Cortex of kidney (tissue), 1 donor: ENCODE measurements around the gene MT1G.
A peak's percentile ranks its signal among the peaks of the same experiment; 100 is the strongest.
"Not testable (repeated sequence)": the region's sequence is repeated elsewhere in the genome, so short reads cannot be mapped to it uniquely, and the experiment has no call there.

ENCODE experiments used
- DNase-seq: peaks from one replicate; lab custom pipeline; 2025; lab: John Stamatoyannopoulos, UW

The MT1G gene

GRCh38 chr16:56665286-56666261 lies 2.3 kb downstream of the MT1G start:
- not testable (repeated sequence) for DNase-seq

GRCh38 chr16:56664506-56664905 lies 3.4 kb downstream of the MT1G start:
- DNase-seq = no peak

GRCh38 chr16:56662357-56663354 lies 5.2 kb downstream of the MT1G start:
- DNase-seq = no peak

DNA sequence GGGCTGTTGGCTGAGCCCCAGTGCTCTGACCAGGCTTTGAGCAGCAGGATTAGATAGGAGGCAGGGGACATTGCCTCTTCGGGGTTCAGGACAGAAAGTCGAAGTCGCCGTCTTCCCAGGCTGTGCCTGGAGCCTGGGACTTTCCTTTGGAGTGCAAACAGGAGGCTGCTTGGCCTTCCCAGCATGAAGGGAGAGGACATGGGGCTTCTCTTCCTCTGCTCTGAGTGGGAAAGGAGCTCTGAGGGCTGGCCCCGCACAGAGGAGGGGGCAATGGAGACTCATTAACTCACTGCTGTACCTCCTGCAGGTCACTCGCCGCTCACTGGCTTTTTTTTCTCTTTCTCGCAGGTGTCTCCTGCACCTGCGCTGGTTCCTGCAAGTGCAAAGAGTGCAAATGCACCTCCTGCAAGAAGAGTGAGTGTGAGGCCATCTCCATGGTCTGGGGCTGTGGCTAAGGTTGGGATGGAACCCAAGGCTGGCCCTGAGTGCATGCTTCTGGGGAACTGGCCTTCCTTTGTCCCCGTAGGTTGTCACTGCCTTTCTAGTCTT lies 9.5 kb downstream of the MT1G start:
- DNase-seq = no peak

DNA sequence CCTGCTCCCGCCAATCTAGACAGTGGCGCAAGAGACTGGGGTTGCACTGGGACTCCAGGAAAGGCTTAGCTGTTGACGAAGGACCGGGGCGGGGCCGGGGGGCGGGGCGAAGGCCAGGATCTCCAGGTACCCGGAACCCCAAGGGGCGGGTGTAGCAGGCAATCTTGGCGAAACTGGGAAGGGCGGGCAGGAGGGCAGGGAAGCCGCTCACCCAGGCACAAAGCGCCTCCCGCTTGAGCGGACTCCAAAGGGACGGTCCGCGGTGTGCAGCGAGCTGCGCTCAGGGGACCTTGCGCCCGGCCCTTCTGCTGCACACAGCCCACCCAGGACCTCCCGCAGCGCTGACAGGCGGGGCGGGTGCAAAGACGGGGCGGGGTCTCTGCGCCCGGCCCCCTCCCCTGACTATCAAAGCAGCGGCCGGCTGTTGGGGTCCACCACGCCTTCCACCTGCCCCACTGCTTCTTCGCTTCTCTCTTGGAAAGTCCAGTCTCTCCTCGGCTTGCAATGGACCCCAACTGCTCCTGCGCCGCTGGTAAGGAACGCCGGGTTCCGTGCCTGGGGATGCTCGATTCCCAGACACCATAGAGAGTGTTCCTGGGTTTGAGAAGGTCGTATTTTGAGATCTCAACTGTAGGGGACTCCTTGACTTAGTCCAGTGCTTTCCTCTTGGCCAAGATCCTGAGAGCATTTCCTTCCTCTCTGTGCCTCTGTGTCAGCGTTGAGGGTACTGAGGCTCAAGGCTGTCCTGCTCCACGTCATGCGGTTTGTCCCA lies 10.1 kb downstream of the MT1G start, which contains the start of gene MT1F:
Gene MT1F, plus strand, starts transcription at position 405 of the 772 bp plus-strand sequence. Its CDS starts 100 bp downstream, at position 505.
- DNase-seq = peak; percentile 25

DNA sequence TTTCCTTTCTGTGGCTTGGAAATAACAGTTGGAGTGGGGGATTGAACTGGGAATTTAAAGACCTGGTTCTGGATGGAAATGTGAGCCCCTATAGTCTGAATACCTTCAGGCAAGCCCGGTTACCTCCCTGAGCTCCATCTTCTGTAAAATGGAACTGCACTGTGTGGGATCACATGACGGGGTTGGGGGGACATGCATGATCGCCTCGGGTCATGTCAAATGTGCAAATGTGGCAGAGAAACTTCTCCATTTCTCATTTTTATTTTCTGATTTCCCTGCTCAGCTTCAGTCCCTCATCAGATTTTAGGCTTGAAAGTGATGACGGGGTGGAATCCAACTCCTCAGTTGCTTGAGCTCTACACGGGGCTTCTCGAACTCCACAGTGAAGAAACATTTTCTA lies 14.6 kb downstream of the MT1G start:
- no peak for DNase-seq

DNA sequence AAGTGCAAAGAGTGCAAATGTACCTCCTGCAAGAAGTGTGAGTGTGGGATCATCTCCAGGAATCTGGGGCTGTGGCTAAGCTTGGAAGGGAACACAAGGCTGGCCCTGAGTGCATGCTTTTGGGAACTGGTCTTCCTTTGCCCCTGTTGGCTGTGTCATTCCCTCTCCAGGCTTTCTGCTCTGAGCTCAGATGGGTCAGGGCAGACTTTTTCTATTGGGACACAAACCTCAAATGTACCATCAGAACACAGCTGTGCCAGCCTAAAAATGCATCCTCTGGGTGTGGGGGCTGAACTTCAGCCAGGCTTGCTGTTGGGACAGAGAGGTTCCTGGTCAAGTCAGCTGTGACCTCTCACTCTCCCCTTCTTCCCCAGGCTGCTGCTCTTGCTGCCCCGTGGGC lies 15.3 kb downstream of the MT1G start:
- DNase-seq = no peak

- DNase-seq = no peak
Observed at GRCh38 chr16:56651586-56651985, 16.3 kb downstream of the MT1G start, which contains the start of gene MT1B. TSS of gene MT1B (plus strand) at chr16:56651886. CDS start at chr16:56651954, 68 bp downstream.

GRCh38 chr16:56649820-56650219 lies 18.0 kb downstream of the MT1G start:
- DNase-seq = no peak

GRCh38 chr16:56649271-56649670 lies 18.6 kb downstream of the MT1G start:
- DNase-seq = no peak

DNA sequence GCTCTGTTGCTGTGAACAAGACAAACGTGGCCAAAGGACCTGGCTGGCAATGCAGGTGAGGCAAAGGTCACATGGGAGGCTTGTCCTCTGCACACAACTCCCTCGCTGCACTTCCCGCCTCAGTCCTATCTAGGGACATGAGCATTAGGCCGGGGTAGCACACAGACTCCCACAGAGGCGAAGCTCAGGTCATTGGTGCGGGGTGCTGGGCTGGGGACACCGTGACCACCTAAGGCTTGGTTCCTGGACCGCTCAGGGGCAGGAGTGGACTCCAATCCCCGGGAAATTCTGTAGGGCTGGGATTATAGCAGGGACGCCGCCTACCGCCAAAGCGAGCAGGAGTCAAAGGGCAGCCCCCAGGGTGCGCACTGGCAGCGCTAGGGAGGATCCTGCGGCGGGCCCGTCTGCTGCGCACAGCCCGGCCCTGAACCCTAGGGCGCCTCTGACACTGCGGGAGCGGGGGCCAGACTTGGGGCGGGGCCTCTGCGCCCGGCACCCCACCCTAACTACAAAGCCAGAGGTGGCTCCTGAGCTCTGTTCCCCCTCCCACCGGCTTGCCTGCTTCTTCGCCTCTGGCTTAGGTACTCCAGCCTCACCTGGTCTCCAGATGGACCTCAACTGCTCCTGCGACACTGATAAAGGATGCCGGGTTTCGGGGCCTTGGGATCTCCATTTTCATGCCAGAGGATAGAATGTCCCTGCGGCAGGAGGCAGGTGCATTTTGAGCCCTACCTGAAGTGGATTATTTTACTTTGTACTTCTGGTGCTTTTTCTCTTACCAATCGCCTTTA lies 20.0 kb downstream of the MT1G start:
- DNase-seq = no peak

- no peak for DNase-seq
Observed at GRCh38 chr16:56645838-56646237, 22.0 kb downstream of the MT1G start.

DNA sequence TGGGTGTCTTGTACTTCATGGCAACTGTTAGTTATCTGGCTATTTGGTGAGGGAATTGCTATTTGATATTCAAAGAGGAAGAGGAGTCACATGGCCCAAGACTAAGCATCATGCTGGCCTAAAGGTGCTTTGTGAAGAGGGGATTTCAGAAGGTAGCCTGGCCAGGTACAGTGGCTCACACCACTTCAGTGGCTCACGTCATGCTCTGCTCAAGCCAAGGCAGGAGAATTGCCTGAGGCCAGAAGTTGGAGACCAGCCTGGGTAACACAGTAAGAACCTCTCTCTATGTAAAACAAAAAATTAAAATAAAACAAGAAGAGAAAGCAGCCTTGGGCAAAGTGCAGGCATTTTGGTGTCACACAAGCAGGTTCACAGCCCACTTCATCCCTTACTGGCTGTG lies 22.6 kb downstream of the MT1G start:
- no peak for DNase-seq

DNA sequence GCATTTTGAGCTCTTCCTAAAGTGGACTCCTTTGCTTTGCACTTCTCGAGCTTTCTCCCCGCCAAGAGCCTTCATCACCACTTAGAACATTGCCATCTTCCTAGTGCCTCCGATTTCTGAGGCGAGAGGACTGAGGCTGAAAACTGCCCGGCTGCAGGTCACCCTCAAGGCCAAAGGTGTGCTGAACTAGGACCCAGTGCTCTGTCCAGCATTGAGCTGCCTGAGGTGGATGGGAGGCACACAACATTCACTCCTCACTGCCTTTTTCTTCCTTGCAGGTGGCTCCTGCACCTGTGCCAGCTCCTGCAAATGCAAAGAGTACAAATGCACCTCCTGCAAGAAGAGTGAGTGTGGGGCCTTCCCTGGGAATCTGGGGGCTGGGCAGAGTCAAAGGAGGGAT lies 24.0 kb downstream of the MT1G start:
- no peak for DNase-seq

DNA sequence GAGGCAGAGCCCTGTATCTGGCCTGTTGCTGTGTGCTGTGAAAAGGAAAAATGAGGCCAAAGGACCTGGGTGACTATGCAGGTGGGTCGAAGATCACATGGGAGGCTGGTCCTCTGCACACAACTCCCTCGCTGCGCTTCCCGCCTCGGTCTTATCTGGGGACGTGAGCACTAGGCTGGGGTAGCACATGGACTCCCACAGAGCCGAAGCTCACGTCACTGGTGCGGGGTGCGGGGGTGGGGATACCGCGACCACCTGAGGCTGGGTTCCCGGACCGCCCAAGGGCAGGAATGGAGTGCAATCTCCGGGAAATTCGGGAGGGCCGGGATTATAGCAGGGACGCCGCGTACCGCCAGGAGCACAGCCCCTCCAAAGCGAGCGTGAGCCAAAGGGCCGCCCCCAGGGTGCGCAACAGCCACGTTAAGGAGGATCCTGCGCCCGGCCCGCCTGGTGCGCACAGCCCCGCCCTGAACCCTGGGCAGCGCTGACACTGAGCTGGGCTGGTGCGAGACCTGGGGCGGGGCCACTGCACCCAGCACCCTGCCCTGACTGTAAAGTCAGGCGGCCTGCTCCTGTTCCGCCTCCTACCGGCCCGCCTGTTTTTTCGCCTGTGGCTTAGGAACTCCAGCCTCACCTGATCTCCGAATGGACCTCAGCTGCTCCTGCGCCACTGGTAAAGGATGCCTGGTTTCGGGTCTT lies 24.6 kb downstream of the MT1G start:
- no peak for DNase-seq

DNA sequence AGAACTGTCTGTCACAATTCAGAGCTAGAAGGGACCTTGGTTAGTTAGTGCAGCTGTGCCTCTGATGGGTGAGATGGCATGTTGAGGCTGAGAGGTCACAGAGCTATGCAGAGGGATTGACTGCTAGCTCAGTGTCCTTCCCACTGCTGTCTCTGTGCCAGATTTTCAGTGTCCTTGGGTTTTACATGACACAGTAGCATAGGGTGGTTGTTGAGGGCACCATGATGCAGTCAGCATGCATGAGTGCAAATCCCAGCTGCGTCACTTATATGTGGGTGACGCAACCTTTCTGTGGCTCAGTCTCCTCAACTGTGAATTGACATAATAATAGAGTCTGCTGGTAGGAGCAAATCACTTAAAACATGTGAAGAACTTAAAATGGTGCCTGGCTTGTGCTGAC lies 26.7 kb downstream of the MT1G start:
- DNase-seq = no peak

GRCh38 chr16:56640076-56640475 lies 27.8 kb downstream of the MT1G start:
- no peak for DNase-seq

- DNase-seq = no peak
Observed at GRCh38 chr16:56639045-56639444, 28.8 kb downstream of the MT1G start.

DNA sequence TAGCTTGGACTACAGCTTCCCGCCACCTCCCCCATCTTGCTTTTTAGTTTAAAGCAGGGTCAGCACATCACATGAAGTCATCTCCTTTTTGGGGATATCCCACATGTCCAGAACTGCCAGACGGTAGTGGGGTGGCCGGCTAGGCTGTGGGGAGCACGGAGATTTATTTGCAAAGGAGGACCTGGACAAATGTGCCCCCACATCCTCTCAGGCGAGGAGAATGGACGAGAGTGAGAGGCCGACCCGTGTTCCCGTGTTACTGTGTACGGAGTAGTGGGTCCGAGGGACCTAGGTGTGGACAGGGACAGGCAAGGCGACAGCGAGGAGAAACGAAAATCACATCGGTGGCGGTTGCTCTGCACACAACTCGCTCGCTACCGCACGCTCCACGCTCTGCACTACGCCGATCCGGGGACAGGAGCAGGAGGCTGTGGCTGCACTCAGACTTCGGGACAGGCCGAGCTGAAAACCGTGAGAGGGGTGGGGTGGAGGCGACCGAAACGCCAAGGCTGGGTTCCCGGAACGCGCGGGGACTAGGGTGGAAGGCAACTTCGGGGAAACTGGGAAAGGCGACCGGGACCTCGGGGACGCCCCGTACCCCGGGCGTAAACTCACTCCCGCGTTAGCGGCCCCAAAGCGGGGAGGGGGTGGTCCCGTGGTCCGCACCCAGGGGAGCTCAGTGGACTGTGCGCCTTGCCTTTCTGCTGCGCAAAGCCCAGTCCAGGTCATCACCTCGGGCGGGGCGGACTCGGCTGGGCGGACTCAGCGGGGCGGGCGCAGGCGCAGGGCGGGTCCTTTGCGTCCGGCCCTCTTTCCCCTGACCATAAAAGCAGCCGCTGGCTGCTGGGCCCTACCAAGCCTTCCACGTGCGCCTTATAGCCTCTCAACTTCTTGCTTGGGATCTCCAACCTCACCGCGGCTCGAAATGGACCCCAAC lies 29.8 kb downstream of the MT1G start, which contains the start of gene MT1A:
Gene MT1A, plus strand, starts transcription at position 853 of the 937 bp plus-strand sequence. Its CDS starts 73 bp downstream, at position 926.
- no peak for DNase-seq
